ENCODE measurements around the gene PAF1. TPM values are rescaled to one million over a fixed set of nuclear protein-coding genes. Genes with fewer than 3 reads are reported as not detected.

Gene PAF1
- total and polyA plus RNA-seq, 2 of the 13 experiments (the other 11 are each of a cell fraction or from before 2014, with no cell fraction given): 30.2 to 31.1 TPM

DNA sequence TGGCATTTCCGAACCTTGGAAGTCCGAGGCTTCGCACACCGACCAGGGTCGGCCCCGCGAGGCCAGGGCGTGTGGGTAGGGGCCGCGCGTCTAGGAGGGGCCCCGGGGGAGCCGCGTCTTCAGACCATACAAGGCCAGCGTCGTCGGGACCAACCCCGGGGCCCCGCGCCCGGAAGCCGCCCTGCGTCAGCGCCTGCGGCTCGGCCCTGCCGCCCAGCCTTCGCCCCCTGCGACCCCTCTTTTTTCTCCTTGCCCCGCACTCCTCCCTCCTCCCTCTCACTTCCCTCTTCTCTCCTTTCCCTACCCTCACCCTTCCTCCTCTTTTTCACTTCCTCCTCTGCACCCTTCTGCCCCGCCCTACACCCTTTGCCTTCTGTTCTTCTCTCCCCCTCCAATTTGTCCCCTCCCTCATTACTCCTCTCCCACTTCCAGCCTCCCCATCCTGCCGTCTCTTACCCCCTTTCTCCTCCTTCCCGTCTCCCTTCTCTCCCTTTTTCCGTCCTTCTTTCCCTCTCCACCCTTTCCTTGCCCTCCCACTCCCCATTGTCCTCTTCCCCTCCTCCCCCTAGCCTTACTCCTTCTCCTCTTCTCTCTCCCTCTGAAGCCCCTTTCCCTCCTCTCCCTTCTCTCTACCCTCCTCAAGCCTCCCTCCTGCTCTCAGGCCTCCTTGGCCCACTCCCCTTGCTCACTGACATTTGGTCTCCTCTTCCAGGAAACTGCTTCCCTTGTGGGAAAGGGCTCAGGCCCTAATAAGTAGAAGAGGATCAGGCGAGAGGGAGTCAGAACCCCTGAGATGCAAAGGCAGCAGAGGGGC is 19.3 kb upstream of the PAF1 start (continued):
- TF ChIP-seq HNRNPL (IDR thresholded peaks at IDR 0.05; ENCODE audit: low read depth, low read length): no peak
- TF ChIP-seq, protein P1, sequence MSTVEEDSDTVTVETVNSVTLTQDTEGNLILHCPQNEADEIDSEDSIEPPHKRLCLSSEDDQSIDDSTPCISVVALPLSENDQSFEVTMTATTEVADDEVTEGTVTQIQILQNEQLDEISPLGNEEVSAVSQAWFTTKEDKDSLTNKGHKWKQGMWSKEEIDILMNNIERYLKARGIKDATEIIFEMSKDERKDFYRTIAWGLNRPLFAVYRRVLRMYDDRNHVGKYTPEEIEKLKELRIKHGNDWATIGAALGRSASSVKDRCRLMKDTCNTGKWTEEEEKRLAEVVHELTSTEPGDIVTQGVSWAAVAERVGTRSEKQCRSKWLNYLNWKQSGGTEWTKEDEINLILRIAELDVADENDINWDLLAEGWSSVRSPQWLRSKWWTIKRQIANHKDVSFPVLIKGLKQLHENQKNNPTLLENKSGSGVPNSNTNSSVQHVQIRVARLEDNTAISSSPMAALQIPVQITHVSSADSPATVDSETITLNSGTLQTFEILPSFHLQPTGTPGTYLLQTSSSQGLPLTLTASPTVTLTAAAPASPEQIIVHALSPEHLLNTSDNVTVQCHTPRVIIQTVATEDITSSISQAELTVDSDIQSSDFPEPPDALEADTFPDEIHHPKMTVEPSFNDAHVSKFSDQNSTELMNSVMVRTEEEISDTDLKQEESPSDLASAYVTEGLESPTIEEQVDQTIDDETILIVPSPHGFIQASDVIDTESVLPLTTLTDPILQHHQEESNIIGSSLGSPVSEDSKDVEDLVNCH (CRISPR knock-in tag; IDR thresholded peaks at IDR 0.05): no peak
- no peak for TF ChIP-seq RNF2 (conservative IDR thresholded peaks at IDR 0.05; ENCODE audit: low read depth)
- TF ChIP-seq, protein P2, sequence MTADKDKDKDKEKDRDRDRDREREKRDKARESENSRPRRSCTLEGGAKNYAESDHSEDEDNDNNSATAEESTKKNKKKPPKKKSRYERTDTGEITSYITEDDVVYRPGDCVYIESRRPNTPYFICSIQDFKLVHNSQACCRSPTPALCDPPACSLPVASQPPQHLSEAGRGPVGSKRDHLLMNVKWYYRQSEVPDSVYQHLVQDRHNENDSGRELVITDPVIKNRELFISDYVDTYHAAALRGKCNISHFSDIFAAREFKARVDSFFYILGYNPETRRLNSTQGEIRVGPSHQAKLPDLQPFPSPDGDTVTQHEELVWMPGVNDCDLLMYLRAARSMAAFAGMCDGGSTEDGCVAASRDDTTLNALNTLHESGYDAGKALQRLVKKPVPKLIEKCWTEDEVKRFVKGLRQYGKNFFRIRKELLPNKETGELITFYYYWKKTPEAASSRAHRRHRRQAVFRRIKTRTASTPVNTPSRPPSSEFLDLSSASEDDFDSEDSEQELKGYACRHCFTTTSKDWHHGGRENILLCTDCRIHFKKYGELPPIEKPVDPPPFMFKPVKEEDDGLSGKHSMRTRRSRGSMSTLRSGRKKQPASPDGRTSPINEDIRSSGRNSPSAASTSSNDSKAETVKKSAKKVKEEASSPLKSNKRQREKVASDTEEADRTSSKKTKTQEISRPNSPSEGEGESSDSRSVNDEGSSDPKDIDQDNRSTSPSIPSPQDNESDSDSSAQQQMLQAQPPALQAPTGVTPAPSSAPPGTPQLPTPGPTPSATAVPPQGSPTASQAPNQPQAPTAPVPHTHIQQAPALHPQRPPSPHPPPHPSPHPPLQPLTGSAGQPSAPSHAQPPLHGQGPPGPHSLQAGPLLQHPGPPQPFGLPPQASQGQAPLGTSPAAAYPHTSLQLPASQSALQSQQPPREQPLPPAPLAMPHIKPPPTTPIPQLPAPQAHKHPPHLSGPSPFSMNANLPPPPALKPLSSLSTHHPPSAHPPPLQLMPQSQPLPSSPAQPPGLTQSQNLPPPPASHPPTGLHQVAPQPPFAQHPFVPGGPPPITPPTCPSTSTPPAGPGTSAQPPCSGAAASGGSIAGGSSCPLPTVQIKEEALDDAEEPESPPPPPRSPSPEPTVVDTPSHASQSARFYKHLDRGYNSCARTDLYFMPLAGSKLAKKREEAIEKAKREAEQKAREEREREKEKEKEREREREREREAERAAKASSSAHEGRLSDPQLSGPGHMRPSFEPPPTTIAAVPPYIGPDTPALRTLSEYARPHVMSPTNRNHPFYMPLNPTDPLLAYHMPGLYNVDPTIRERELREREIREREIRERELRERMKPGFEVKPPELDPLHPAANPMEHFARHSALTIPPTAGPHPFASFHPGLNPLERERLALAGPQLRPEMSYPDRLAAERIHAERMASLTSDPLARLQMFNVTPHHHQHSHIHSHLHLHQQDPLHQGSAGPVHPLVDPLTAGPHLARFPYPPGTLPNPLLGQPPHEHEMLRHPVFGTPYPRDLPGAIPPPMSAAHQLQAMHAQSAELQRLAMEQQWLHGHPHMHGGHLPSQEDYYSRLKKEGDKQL (CRISPR knock-in tag; IDR thresholded peaks at IDR 0.05; ENCODE audit: low read depth): no peak
- TF ChIP-seq ZBTB1 (CRISPR knock-in tag; IDR thresholded peaks at IDR 0.05; ENCODE audit: borderline replicate concordance): no peak
- TF ChIP-seq PTBP1 (IDR thresholded peaks at IDR 0.05; ENCODE audit: low read depth, low read length, poor library complexity, severe bottlenecking): no peak
- TF ChIP-seq ARID2 (CRISPR knock-in tag; IDR thresholded peaks at IDR 0.05; ENCODE audit: borderline replicate concordance): no peak
- no peak for TF ChIP-seq IRF2 (CRISPR knock-in tag; IDR thresholded peaks at IDR 0.05)
- TF ChIP-seq, protein P3, sequence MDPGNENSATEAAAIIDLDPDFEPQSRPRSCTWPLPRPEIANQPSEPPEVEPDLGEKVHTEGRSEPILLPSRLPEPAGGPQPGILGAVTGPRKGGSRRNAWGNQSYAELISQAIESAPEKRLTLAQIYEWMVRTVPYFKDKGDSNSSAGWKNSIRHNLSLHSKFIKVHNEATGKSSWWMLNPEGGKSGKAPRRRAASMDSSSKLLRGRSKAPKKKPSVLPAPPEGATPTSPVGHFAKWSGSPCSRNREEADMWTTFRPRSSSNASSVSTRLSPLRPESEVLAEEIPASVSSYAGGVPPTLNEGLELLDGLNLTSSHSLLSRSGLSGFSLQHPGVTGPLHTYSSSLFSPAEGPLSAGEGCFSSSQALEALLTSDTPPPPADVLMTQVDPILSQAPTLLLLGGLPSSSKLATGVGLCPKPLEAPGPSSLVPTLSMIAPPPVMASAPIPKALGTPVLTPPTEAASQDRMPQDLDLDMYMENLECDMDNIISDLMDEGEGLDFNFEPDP (CRISPR knock-in tag; conservative IDR thresholded peaks at IDR 0.05): no peak
- TF ChIP-seq CCAR2 (optimal IDR thresholded peaks at IDR 0.05; ENCODE audit: low read depth, low read length): no peak
- TF ChIP-seq, protein P4, sequence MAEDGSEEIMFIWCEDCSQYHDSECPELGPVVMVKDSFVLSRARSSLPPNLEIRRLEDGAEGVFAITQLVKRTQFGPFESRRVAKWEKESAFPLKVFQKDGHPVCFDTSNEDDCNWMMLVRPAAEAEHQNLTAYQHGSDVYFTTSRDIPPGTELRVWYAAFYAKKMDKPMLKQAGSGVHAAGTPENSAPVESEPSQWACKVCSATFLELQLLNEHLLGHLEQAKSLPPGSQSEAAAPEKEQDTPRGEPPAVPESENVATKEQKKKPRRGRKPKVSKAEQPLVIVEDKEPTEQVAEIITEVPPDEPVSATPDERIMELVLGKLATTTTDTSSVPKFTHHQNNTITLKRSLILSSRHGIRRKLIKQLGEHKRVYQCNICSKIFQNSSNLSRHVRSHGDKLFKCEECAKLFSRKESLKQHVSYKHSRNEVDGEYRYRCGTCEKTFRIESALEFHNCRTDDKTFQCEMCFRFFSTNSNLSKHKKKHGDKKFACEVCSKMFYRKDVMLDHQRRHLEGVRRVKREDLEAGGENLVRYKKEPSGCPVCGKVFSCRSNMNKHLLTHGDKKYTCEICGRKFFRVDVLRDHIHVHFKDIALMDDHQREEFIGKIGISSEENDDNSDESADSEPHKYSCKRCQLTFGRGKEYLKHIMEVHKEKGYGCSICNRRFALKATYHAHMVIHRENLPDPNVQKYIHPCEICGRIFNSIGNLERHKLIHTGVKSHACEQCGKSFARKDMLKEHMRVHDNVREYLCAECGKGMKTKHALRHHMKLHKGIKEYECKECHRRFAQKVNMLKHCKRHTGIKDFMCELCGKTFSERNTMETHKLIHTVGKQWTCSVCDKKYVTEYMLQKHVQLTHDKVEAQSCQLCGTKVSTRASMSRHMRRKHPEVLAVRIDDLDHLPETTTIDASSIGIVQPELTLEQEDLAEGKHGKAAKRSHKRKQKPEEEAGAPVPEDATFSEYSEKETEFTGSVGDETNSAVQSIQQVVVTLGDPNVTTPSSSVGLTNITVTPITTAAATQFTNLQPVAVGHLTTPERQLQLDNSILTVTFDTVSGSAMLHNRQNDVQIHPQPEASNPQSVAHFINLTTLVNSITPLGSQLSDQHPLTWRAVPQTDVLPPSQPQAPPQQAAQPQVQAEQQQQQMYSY (CRISPR knock-in tag; IDR thresholded peaks at IDR 0.05): no peak
- TF ChIP-seq ZNF446 (CRISPR knock-in tag; IDR thresholded peaks at IDR 0.05): no peak
- TF ChIP-seq, protein P5, sequence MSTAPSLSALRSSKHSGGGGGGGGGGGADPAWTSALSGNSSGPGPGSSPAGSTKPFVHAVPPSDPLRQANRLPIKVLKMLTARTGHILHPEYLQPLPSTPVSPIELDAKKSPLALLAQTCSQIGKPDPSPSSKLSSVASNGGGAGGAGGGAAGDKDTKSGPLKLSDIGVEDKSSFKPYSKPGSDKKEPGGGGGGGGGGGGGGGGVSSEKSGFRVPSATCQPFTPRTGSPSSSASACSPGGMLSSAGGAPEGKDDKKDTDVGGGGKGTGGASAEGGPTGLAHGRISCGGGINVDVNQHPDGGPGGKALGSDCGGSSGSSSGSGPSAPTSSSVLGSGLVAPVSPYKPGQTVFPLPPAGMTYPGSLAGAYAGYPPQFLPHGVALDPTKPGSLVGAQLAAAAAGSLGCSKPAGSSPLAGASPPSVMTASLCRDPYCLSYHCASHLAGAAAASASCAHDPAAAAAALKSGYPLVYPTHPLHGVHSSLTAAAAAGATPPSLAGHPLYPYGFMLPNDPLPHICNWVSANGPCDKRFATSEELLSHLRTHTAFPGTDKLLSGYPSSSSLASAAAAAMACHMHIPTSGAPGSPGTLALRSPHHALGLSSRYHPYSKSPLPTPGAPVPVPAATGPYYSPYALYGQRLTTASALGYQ (CRISPR knock-in tag; IDR thresholded peaks at IDR 0.05): no peak

Measured in HepG2 (cell line).